ENCODE data around the gene RPS17. TPM values are rescaled to one million over a fixed set of nuclear protein-coding genes. Genes with fewer than 3 reads are reported as not detected.

The RPS17 gene
- total RNA-seq, 1 donor from 2014 or later, result 1,176 TPM

DNA sequence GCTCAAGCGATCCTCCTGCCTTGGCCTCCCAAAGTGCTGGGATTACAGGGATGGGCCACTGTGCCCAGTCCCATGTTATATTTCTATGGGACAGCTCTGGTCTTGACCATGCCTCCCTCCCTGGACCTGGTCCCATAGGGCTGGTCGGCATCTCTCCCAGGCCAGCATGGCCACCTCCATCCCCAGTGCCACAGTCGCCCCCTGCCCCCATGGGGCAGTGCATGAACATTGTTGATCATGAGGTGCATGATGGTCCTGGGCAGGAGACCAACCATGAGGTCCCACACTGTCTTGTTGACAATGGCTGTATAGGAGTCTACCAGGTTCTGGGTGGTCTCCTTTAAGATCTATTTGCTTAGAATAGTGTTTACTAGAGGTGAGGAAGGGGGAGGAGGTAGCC, 6.5 kb downstream of the RPS17 start:
- Histone ChIP-seq H3K27me3 (no peaks in the 10 kb centered on the region), H3K9me3 (no peaks in the 10 kb centered on the region), H3K4me1 (peaks cover 10% of the 10 kb centered on the region), H3K27ac (no peak overlapping the region), H3K4me3 (no peak overlapping the region), H3K36me3 (peaks cover 45% of the 10 kb centered on the region)
- ATAC-seq (no peak), DNase-seq (no peak)
- TF ChIP-seq, protein P1, sequence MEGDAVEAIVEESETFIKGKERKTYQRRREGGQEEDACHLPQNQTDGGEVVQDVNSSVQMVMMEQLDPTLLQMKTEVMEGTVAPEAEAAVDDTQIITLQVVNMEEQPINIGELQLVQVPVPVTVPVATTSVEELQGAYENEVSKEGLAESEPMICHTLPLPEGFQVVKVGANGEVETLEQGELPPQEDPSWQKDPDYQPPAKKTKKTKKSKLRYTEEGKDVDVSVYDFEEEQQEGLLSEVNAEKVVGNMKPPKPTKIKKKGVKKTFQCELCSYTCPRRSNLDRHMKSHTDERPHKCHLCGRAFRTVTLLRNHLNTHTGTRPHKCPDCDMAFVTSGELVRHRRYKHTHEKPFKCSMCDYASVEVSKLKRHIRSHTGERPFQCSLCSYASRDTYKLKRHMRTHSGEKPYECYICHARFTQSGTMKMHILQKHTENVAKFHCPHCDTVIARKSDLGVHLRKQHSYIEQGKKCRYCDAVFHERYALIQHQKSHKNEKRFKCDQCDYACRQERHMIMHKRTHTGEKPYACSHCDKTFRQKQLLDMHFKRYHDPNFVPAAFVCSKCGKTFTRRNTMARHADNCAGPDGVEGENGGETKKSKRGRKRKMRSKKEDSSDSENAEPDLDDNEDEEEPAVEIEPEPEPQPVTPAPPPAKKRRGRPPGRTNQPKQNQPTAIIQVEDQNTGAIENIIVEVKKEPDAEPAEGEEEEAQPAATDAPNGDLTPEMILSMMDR (IDR thresholded peaks at IDR 0.05), result no peak
- intact Hi-C loops (cut with DNase I), result no loop called here

DNA sequence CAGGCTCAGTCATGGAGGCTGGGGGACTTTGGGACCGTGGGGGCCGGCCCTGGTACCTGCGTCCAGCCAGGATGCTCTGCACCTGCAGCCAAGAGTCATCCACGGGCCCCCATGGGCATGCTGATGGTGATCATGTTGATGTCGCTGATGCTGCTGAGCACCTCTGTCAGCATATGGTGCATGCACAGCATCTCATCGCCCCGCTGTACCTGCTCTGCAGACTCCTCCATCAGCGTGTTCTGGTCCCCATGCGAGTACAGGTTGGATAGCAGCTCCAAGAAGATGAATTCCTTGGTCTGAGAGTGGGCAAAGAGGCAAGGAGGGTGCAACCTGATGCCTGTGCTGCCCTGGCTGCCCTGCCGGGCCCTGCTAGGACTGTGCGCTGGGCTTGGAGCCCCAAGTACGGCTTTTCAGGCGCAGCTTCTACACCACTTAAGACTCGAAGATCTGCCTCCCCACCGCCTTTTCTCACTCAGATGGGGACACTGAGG, 7.2 kb downstream of the RPS17 start:
- H3K27me3 ChIP-seq, result no peaks in the 10 kb centered on the region
- TF ChIP-seq, protein P1 (IDR thresholded peaks at IDR 0.05), result no peak
- H3K4me3 ChIP-seq, result no peak overlapping the region
- H3K36me3 ChIP-seq, result peaks cover 37% of the 10 kb centered on the region
- no peak for ATAC-seq
- H3K9me3 ChIP-seq, result no peaks in the 10 kb centered on the region
- intact Hi-C loops (cut with DNase I), result no loop called here
- H3K4me1 ChIP-seq, result peaks cover 2% of the 10 kb centered on the region
- H3K27ac ChIP-seq, result no peak overlapping the region
- no peak for DNase-seq

DNA sequence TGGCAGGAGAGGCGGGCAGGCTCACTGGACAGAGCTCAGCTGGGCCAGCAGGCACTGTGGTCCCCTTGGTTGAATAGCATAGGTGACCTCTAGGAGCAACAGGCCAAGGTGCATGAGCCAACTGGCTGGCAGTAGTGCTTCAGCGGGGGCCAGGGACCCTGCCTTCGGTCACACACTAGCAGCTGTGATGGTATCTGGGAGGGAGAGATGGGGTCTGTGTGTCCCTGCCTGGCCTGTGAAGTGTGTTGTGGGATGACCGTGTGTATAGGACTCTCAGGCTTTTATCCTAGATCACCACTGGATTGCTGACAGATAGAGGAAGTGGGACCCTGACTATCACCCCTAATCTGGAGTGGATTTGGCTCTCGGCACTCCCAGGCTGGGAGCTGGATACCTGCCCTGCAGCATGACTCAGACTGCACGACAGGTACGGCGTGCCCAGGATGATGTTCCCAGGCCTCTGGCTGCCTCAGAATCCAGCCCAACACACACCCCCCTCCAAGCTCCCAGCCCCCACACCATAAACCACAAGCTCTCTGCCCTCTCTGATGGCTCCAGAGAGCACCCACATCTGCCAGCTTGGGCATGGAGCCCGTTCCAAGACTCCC, 7.8 kb downstream of the RPS17 start:
- ATAC-seq (no peak), DNase-seq (no peak)
- TF ChIP-seq, protein P1 (IDR thresholded peaks at IDR 0.05), result no peak
- no peaks in the 10 kb centered on the region for H3K27me3 ChIP-seq
- intact Hi-C loops (cut with DNase I), result no loop called here
- H3K4me3 ChIP-seq, result no peak overlapping the region
- H3K4me1 ChIP-seq, result no peaks in the 10 kb centered on the region
- peaks cover 32% of the 10 kb centered on the region for H3K36me3 ChIP-seq
- H3K9me3 ChIP-seq, result no peaks in the 10 kb centered on the region
- H3K27ac ChIP-seq, result no peak overlapping the region

DNA sequence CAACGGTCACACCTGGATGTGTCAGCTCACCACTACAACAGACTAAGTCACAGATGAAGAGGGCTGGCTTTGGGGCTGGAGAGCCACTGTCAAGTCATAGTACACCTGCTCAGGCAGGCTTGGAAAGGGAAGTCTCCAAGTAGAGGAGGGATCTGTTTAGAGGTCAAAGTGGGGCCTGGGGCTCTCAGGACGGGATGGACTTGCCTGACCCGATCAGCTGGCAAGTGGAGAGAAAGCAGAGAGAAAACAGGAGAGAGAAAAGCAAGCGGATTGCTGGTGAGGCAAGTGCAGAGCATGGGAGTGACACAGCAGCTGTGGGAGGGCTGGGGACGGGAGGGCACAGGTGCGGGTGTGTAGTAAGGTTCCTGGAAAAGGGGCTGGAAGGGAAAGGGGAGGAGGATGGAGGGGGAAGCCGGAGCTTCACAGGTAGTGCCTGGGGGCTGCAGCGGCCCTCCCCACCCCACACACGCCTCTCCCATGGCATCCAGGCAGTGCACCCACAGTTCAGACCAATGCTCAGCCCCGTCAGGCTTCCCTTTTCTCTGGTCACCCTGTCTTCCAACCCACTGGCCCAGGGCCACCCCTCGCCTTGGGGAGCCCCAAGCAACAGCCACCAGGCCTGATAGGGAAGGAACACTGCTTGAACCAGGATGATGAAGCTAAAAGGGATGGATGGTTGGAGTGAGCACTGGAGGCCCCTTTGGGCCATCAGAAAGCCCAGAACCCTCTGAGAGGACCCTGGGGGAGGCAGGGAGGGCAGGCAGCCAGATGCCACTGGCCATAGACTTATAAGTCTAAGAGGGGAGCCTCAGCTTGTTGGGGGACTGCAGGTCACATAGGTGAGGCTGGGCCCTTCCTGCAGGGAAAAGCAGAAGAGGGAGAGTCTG, 8.5 kb downstream of the RPS17 start:
- no peak overlapping the region for H3K4me3 ChIP-seq
- intact Hi-C loops (cut with DNase I), result no loop called here
- no peaks in the 10 kb centered on the region for H3K4me1 ChIP-seq
- TF ChIP-seq, protein P1 (IDR thresholded peaks at IDR 0.05), result no peak
- no peaks in the 10 kb centered on the region for H3K9me3 ChIP-seq
- no peak for DNase-seq
- no peaks in the 10 kb centered on the region for H3K27me3 ChIP-seq
- peaks cover 24% of the 10 kb centered on the region for H3K36me3 ChIP-seq
- no peak for ATAC-seq
- H3K27ac ChIP-seq, result no peak overlapping the region

DNA sequence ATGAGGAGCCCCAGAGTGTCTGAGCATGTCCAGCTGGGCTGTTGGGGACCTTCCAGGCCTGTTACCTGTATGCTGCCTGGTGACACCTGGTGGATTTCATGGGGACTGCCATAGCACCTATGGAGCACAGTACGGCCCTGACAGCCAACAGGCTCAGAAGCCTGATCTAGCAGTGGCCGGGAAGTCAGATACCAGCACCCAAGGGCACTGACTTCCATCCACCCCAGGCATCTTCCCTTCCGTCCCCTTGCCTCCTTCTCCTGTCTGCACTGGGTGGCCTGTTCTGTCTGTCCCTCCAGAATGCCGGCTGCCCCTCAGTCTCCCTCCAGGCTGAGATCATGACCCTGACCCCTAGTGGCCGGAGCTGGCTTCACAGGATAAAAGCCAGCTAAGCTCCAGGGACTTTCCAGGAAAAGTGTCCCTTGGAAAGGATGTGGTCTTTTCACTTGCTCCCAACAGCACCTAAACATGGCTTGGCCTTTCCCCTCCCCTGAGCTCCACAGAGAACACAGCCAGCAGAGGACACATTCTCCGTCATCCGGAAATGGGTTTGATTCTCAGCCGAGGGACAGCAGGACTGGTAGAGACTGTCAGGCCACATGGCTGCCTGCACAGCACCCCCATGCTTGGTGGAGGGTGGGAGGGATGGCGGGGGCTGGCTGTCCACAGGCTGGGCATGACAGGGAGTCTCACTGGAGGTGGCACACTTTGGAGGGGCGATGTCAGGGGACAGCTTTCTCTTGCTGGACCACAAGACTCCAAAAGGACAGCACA, 9.5 kb downstream of the RPS17 start:
- peak overlapping the region; percentile 22 for H3K4me3 ChIP-seq
- ATAC-seq (peak; percentile 98), DNase-seq (peak; percentile 86)
- TF ChIP-seq, protein P1 (IDR thresholded peaks at IDR 0.05), result peak; percentile 77
- no peak overlapping the region for H3K27ac ChIP-seq
- H3K27me3 ChIP-seq, result no peaks in the 10 kb centered on the region
- intact Hi-C loops (cut with DNase I), result no loop called here
- H3K9me3 ChIP-seq, result no peaks in the 10 kb centered on the region
- H3K4me1 ChIP-seq, result no peaks in the 10 kb centered on the region
- peaks cover 15% of the 10 kb centered on the region for H3K36me3 ChIP-seq

All from upper lobe of right lung (tissue), 1 donor.